Activated CD4-positive, alpha-beta T cell treated with anti-CD3 and anti-CD28 coated beads, Interleukin-2, amount 50 U/mL, for 1 hour (primary cell): Measurements from ENCODE around the gene FAR2.
"Not testable (repeated sequence)": the region's sequence is repeated elsewhere in the genome, so short reads cannot be mapped to it uniquely, and the experiment has no call there.

Source experiments
- DNase-seq: peaks from one replicate; pipeline ENCODE4 v3.0.0-alpha.2; 2020

FAR2 gene

DNA sequence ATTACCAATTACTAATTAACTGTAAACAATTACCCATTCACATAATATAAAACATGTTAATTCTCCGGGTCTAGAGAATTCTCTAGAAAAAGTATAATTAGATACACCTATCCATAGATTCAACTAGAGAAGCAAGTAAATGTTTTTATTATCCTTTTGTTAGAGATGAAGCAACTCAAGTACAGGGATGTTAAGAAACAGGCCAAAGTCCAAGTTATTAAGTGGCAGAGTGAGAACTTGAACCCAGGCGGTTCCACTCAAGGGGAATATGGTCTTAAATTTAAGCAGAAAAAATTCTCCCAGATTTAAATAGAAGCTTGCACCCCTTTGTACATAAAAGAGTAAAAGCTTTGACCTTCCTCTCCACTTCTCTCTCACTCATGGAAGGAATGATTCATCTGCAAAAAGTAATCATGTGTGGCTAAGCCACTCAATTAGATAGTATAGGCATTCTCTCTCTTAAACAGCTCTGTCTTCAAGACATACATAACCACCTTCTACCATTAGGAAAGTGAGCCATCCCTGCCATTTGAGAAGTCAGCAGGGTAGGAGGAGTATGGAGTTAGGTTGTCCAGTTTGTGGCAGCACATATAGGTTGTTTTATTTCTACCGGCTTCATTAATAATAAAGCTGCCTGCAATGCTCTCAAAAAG is 197.8 kb downstream of the FAR2 start:
- no peak for DNase-seq

GRCh38 chr12:29350080-29350479 is 201.0 kb downstream of the FAR2 start:
- DNase-seq, result no peak

GRCh38 chr12:29354954-29355353 is 205.9 kb downstream of the FAR2 start:
- no peak for DNase-seq

- DNase-seq, result no peak
Measured at GRCh38 chr12:29365091-29365490, 216.0 kb downstream of the FAR2 start.

- DNase-seq, result no peak
Measured at GRCh38 chr12:29374012-29374411, 224.9 kb downstream of the FAR2 start.

DNA sequence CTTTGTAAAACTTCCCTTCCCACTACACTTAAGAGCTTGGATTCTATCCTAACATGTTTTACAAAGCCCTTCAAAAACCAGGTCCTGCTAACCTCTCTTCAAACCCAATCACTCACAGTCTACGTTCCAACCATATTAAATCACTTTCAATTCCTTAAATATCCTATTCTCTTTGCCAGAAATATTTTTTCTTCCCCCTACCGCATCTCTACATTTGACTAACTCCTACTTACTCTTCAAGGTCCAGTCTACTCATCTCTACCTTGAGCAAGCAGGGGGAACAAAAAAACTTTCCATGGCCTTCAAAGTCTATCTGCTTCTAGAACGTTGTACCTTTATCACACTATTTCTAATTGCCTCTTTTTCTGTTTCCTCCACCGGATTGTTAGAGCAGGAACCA is 225.8 kb downstream of the FAR2 start:
- DNase-seq, result no peak

DNA sequence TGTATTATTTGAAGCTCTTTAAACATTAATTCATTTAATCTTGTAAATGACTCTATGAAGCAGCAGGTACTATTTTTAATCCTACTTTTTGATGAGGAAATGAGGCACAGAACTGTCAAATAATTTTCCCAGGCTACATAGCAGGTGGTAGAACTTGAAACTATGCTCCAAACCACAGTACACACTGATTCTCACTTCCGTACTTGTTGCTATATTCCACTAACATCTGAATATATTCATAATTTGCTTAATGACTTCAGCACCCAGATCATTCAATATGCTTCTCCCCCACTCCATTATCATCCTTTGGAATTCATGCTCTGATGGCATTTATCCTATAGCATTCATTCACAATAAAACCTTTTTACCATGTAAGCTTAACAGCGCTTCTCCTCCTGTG is 227.0 kb downstream of the FAR2 start:
- no peak for DNase-seq

DNA sequence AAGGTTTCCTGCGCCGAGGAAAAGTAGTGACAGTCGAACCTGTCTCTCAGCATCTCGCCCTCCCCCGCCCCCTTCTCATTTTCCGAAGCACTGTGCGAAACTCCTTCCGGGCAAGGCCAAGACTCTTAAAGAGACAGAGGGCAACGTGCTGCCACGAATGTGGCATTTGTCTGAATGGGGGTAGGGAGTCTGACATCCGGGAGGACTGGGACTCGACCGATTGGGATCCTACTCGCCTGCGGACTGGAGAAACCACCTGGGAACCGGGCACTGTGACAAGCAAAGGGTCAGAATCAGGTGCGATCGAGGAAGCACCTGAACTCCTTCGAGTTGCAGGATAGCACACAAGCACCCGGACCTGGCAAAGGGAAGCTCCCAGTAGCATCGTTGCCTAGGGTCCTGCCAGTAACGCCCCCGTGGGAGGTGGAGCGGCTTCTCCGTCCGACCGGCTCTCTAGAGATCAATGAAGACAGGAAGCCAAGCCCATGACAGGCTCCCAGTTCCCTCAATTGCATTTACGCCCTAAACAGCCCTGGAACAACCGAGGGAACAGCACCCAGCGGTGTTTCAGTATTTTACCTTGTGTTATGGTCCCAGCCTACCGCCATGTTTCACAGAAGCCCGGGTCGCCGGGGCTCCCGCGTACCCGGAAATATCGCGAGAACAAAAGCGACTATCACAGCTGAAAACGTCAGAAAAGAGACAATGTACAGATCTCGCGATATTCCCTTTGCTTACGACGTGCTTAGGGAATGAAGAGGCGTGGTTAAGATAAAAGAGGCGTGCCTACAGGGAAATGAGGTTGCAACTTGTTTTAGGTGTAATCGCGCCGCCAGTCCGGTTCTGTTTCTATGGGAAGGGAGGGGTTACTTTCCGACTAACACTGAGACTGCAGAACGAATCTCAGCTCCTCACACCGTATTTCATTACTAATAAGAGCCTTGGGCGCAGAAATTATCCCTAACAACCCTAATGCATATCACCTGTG is 231.8 kb downstream of the FAR2 start, which contains the start of gene ERGIC2:
Gene ERGIC2, minus strand, starts transcription at position 637 of the 988 bp plus-strand sequence. CDS start 9,539 bp downstream, outside the sequence.
- peak; percentile 86 for DNase-seq

- DNase-seq, result no peak
Measured at GRCh38 chr12:29382251-29382650, 233.2 kb downstream of the FAR2 start.

DNA sequence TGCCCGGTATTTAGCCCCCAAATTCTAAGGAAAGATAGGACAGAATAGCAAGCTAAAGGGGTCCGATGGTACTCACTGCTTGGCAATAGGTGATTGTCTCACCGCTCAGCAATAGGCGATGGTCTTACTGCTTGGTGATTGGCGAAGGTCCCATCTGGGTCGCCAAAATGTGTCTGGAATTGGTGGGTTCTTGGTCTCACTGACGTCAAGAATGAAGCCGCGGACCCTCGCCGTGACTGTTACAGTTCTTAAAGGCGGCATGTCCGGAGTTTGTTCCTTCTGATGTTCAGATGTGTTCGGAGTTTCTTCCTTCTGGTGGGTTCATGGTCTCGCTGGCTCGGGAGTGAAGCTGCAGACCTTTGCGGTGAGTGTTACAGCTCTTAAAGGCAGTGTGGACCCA is 236.1 kb downstream of the FAR2 start:
- not testable (repeated sequence) for DNase-seq
